CMK (cell line): ENCODE measurements around the gene SYNJ1.
A peak's percentile ranks its signal among the peaks of the same experiment; 100 is the strongest.
"Not testable (repeated sequence)": the region's sequence is repeated elsewhere in the genome, so short reads cannot be mapped to it uniquely, and the experiment has no call there.

Source experiments
- DNase-seq: peaks from one replicate; pipeline ENCODE4 v3.0.0-alpha.2; 2010; ENCODE audit warnings: low read depth

The SYNJ1 gene

GRCh38 chr21:32727687-32728455, at the start of gene SYNJ1:
SYNJ1 (minus strand) TSS chr21:32728013; CDS start chr21:32726895, 1,118 bp downstream.
- peak; percentile 95 for DNase-seq

- no peak for DNase-seq
Observed at GRCh38 chr21:32777269-32777668, 49.5 kb upstream of the SYNJ1 start.

GRCh38 chr21:32776743-32777142, 48.9 kb upstream of the SYNJ1 start:
- DNase-seq: no peak

GRCh38 chr21:32773048-32773344, 45.2 kb upstream of the SYNJ1 start:
- DNase-seq: not testable (repeated sequence)

GRCh38 chr21:32772281-32773047, 44.7 kb upstream of the SYNJ1 start:
- no peak for DNase-seq

GRCh38 chr21:32770871-32771523, 43.2 kb upstream of the SYNJ1 start:
- peak; percentile 49 for DNase-seq

GRCh38 chr21:32768530-32768929, 40.7 kb upstream of the SYNJ1 start:
- no peak for DNase-seq

- no peak for DNase-seq
Observed at GRCh38 chr21:32765058-32765457, 37.2 kb upstream of the SYNJ1 start.

GRCh38 chr21:32764186-32764585, 36.4 kb upstream of the SYNJ1 start:
- no peak for DNase-seq

- DNase-seq: no peak
Observed at GRCh38 chr21:32757804-32758203, 30.0 kb upstream of the SYNJ1 start.

- no peak for DNase-seq
Observed at GRCh38 chr21:32756096-32756495, 28.3 kb upstream of the SYNJ1 start.

- DNase-seq: no peak
Observed at GRCh38 chr21:32753818-32754585, 26.2 kb upstream of the SYNJ1 start.

- DNase-seq: no peak
Observed at GRCh38 chr21:32750405-32750804, 22.6 kb upstream of the SYNJ1 start.

GRCh38 chr21:32749662-32750061, 21.8 kb upstream of the SYNJ1 start:
- DNase-seq: no peak

- no peak for DNase-seq
Observed at GRCh38 chr21:32748529-32748928, 20.7 kb upstream of the SYNJ1 start.

GRCh38 chr21:32747396-32747795, 19.6 kb upstream of the SYNJ1 start:
- no peak for DNase-seq

- not testable (repeated sequence) for DNase-seq
Observed at GRCh38 chr21:32746711-32747110, 18.9 kb upstream of the SYNJ1 start.

GRCh38 chr21:32742396-32742795, 14.6 kb upstream of the SYNJ1 start:
- DNase-seq: no peak

GRCh38 chr21:32741336-32741735, 13.5 kb upstream of the SYNJ1 start:
- DNase-seq: no peak

- DNase-seq: no peak
Observed at GRCh38 chr21:32739946-32740345, 12.1 kb upstream of the SYNJ1 start.

GRCh38 chr21:32736083-32736482, 8.3 kb upstream of the SYNJ1 start:
- DNase-seq: not testable (repeated sequence)

GRCh38 chr21:32735524-32735923, 7.7 kb upstream of the SYNJ1 start:
- DNase-seq: no peak
